T-helper 1 cell treated with Interleukin-12 subunit alpha and Interleukin-12 subunit beta and Interleukin-4 antibody, amounts not matched to agents 30 ng/mL and 1 ng/mL, for 36 hours (primary cell): ENCODE measurements around the gene KLHDC7A. TPM values are rescaled to one million over a fixed set of nuclear protein-coding genes. Genes with fewer than 3 reads are reported as not detected.

ENCODE experiments used
- intact Hi-C: fragments of 100-400 bp; cut with micrococcal nuclease; formaldehyde crosslinking; loops from one replicate; pipeline ENCODE4 v1.15.1; 2024
- total RNA-seq: library from RNA; stranded (reverse); gene quantifications from 2 replicates; pipeline ENCODE4 v1.2.3, GENCODE V29; 2022

The KLHDC7A gene
- total RNA-seq, 1 donor from 2014 or later: not detected

DNA sequence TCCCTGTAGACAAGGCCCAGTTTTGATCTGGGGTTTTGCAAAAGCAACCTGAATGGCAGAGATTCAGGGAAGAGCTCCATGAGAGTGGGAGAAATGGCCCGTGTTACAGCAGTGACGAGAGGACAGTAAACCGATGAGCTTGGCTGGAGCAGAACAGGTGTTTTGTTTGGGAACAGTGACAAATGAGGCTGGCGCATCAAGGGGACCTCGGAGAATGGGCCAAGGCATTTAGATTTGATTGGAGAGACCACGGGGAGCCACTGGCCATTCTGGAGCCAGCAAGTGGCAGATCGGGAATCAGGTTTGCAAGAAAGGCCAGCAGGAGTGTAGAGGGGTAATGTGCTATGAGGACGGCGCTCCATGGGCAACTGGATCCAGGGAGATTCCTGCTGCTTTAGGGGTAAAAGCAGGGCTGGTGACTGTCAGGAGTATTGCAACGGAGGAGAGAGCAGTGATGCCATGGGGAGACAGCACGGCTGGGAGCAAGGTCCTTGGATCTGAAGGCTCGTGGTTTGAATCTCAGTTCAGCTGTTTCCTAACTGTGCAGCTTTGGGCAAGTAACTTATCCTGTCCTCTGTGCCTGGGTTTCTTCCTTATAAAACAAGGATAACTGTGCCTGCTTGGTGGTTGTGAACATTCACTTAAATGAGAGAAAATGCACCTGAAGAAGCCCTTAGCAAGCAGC lies 9.9 kb upstream of the KLHDC7A start:
- intact Hi-C loops: no loop called here

DNA sequence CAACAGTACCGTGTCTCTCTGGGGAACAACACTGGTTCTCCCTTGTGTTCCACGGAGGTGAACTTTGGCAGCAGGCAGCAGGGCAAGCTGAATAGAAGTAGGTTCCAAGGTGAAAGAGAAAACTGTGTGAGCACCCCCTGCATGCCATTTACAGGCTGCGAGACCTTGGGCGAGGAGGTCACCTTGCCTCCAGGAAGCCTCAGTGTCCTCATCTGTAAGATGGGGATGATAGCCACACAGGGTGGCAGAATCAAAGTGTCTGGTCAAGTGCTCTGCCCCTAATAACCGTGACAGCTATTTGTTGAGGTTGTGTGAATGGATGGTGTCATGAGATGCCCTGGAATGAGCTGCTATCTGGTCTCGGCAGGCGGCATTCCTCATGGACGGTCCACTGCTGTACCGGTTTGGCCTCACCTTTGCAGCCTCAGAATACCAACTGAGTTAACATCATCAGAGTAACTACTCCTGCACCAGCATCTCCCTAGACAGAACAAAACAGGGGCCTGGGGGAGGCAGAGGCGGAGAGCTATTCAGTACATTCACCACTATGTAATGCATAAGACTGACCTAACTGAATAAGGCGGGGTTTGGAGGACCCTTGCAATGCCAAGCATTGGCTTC lies 7.4 kb upstream of the KLHDC7A start:
- intact Hi-C loops: no loop called here

DNA sequence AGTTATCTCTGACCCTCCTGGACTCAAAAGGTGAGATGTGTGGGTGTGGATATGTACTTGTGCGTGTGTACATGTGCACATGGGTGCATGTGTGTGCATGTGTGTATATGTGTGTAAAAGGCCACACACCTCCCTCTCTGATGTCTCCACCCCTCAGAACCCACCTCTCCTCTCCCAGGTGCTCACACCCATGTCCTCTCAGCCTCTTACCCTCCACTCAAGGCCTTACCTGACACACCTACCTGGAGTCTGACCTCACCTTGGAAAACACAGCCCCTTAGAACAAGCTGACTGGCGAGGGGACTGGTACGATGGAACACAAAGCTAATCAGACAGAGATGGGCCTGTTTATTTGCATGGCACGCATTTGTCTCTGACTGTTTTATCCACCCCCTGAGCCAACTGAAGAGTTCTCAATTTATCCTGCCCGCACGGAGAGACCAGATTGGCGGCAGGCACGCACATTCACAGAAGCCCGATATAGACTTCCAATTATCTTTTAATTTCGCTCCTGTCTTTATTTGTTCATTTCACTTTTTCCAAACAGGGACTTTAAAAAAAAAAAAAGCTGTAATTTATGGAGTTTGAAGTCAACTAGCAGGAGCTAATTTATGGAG lies 6.1 kb upstream of the KLHDC7A start:
- intact Hi-C loops: no loop called here

GRCh38 chr1:18475234-18475905 lies 5.4 kb upstream of the KLHDC7A start:
- intact Hi-C loops: no loop called here

DNA sequence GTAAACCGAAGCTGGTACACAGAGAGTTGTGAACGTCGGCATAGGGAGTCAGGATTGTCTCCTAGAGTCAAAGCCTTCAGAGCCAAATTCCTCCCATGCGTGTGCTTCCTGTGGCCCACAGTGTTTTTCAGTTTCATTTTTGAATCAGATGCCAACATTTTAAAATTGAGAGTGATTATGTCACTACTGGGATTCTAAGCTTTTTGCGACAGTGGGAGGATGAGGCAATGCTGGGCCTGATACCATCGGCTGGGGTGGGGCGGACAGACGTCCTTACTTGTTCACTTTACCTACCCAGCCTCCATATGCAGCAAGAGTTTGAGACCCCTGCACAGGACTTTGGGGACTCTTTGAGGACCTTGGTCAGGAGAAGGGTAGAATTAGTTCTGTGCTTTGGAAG lies 1.3 kb upstream of the KLHDC7A start:
- intact Hi-C loops: no loop called here

DNA sequence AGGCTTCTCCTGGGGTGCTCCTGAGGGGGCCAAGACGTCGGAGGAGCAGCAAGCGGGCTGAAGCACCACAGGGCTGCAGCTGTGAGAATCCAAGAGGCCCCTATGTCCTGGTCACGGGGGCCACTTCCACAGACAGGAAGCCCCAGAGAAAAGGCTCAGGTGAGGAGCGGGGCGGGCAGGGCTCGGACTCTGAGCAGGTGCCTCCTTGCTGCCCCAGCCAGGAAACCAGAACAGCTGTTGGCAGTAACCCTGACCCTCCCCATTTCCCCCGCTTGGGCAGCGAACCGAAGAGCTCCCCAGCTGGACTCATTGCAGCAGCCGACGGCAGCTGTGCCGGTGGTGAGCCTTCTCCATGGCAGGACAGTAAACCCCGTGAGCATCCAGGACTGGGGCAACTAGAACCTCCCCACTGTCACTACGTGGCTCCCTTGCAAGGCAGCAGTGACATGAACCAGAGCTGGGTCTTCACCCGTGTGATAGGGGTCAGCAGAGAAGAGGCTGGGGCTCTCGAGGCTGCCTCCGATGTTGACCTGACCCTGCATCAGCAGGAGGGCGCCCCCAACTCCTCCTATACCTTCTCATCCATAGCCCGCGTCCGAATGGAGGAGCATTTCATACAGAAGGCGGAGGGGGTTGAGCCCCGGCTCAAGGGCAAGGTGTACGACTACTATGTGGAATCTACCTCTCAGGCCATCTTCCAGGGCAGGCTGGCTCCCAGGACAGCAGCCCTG lies 625 bp downstream of the KLHDC7A start:
- intact Hi-C loops: no loop called here

DNA sequence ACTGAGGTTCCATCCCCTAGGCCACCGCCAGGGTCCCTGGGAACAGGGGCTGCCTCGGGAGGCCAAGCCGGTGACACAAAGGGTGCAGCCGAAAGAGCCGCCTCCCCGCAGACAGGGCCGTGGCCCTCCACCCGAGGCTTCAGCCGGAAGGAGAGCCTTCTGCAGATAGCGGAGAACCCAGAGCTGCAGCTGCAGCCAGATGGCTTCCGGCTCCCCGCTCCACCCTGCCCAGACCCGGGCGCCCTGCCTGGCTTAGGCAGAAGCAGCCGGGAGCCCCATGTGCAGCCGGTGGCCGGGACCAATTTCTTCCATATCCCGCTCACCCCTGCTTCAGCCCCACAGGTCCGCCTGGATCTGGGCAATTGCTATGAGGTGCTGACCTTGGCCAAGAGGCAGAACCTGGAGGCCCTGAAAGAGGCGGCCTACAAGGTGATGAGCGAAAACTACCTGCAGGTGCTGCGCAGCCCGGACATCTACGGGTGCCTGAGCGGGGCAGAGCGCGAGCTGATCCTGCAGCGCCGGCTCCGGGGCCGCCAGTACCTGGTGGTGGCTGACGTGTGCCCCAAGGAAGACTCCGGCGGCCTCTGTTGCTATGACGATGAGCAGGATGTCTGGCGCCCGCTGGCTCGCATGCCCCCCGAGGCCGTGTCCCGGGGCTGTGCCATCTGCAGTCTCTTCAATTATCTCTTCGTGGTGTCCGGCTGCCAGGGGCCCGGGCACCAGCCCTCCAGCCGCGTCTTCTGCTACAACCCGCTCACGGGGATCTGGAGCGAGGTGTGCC lies 1.4 kb downstream of the KLHDC7A start:
- intact Hi-C loops: no loop called here

- intact Hi-C loops: no loop called here
These were observed 2.1 kb downstream of the KLHDC7A start for GRCh38 chr1:18482721-18483425.

- intact Hi-C loops: no loop called here
These were observed 3.5 kb downstream of the KLHDC7A start for GRCh38 chr1:18484276-18484675.

- intact Hi-C loops: no loop called here
These were observed 4.0 kb downstream of the KLHDC7A start for GRCh38 chr1:18484721-18485120.

- intact Hi-C loops: no loop called here
These were observed 4.5 kb downstream of the KLHDC7A start for GRCh38 chr1:18485227-18485626.

GRCh38 chr1:18486195-18486594 lies 5.5 kb downstream of the KLHDC7A start:
- intact Hi-C loops: no loop called here

DNA sequence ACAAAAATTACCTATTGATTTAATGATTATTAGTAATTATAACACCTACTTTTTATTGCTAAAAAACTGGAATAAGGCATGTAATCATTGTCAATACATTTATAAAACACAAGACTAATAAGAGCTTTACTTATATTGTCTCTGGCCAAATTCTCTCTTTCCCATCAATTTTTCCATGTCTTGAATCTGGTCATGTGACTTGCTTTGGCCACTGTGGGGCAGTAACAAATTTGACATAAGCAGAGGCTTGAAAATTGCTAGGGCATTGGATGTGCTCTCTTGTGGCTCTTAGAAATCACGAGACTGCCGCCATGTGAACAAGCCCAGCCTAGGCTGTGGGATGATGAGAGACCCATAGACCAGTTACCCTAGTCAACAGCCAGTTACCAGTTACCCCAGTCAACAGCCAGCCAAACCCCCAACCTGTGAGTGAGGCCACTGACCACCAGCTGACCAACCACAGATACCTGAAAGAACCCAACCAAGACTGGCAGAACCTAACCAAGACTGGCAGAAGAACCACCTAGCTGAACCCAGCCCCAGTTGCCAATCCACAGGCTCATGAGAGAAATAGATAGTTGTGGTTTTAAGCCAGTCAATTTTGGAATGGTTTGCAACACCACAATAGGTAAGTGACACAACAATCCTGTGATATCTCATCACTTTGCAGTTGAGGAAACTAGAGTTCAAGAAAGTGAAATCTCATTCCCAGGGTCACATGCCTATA lies 8.8 kb downstream of the KLHDC7A start:
- intact Hi-C loops: no loop called here

- intact Hi-C loops: no loop called here
These were observed 10.4 kb downstream of the KLHDC7A start for GRCh38 chr1:18491168-18491567.

GRCh38 chr1:18494304-18494703 lies 13.6 kb downstream of the KLHDC7A start:
- intact Hi-C loops: no loop called here

- intact Hi-C loops: no loop called here
These were observed 14.9 kb downstream of the KLHDC7A start for GRCh38 chr1:18495635-18496034.

DNA sequence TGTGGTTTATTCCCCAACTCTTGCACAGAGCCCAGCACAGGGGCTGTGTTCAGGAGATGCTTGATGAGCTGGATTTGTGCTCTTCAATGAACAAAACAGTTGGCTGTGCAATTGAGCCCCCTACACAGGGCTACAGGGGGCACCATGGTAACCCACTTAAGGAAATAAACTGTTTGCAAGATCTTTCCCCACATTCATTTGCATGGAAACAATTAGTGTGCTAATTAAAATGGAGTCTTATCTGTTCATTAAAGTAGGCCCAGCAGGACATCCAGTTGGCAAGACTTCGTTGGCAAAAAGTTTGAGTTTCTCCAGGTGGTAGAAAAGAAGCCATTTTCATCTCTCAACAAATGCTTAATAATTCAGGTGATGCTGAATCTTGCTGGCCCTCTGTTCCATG lies 15.3 kb downstream of the KLHDC7A start:
- intact Hi-C loops: no loop called here

DNA sequence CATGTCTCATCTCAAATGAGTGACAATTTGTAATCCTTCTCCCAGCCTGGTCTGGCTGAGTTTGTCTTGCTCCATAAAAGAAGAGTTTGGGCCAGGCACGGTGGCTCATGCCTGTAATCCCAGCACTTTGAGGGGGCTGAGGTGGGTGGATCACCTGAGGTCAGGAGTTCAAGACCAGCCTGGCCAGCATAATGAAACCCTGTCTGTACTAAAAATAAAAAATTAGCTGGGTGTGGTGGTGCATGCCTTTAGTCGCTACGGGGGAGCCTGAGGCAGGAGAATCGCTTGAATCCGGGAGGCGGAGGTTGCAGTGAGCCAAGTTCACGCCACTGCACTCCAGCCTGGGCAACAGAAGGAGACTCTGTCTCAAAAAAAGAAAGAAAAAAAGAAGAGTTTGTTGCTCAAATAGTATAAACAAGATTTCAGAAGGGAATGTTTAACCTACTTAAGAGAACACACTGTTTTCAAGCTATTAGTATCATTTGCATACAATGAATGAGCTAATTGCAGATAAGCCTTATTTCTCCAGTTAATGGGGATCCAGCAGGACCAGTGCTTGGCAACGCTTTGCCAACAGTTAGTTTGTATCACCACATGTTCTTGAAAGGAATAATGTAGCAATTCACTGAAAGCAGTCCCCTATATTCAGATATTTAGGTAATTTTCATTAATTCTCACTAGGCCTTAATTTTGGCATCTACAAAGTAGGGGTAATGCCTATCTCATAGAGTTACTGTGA lies 15.9 kb downstream of the KLHDC7A start:
- intact Hi-C loops: no loop called here

GRCh38 chr1:18501833-18502232 lies 21.1 kb downstream of the KLHDC7A start:
- intact Hi-C loops: no loop called here
